HG03354 (cell line): ENCODE measurements around the gene MED12L.

Source experiments
- ATAC-seq: cut with Tn5 transposase; IDR thresholded peaks from one replicate; pipeline ENCODE4 v1.9.1; 2021; ENCODE audit warnings: mild to moderate bottlenecking; ENCODE audit not compliant: unreplicated experiment, poor library complexity, severe bottlenecking

Gene MED12L

DNA sequence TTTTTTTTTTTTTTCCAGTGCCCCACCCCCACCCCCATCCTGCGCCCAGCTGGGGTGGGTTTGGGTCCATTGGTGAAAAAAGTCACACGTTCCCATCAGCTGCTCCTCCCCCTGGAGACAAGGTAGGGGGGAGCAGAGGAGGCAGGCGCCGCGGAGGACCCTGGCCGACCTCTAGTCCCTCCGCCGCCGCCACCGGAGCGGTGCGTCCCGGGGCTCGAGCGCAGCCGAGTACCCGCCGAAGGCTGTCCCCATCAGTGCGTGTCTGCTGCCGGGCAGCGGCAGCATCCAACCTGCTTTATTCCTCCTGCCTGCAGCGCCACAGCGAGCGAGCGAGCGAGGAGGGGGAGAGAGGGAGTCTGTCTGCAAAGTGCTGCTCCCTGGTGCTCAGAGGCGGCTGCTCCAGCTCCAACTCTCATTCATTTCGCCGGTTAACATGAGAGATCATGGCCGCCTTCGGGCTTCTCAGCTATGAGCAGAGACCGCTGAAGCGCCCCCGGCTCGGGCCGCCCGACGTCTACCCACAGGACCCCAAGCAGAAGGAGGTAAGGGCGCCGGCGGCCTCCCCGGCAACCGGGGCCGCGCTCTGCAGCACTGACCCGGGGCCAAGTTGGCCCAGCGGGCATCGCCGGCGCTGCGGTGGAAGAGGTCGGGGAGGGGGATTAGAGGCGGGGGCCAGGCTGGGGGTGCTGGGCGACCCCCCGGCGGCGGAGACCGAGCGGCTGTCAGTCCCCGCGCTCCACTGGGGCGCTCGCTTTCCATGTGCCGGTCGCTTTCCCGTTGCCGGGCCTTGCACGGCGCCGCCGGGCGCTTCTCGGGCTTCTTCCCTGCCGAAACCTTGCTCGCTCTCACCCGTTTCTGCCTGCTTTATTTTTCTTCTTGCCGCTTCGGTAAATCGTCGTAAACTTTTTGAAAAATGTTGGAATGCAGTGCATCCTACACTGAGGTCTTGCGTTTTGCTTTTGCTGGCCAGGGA, 1.3 kb downstream of the MED12L start:
- peak; percentile 72 for ATAC-seq

DNA sequence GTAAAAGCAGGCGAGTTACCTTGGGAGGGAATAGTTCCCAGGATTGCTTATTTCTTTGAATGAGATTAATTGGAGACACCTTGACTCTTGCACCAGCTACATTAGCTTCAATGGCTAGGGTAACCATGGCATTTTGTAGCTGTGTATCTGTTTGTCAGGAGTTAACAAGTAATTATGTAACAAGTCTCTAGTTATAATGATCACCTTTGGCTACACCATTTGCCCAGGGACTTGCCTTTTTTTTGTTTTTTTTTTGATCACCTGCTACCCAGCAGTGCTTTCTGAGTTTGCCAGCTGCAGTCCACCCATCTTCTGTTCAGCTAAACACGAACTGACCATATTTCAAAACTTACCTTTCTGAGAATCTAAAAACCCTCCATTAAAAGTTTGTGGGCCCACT, 2.2 kb downstream of the MED12L start:
- no peak for ATAC-seq

DNA sequence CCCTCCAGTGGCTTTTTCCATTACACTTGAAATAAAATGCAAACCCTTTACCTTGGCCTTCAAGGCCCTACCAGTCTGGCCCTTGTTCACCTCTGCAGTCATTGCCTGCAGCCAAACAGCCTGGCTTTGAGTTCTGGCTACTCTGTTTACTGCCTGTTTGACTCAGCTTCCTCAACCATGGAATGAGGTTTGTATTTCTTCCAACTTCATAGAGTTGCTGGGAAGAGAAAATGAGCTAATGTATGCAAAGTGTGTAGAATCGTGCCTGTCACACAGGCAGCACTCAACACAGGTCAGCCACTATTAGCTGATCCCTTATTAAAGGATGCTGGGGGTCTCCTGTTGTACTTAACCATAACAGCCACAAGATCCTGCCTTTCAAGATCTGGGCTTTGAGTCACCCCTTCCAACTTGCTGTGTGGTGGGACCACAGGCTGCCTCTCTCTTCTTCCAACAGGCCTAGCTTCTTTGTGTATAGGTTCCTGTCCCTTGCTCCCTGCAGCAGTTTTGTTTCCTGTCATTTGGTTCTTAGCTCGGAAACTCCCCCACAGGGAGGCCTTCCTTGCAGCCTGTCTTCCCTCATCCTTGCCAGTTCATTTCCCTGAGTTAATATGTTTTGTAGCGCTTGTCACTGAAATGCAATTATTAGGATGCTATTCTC, 6.4 kb downstream of the MED12L start:
- ATAC-seq: no peak

DNA sequence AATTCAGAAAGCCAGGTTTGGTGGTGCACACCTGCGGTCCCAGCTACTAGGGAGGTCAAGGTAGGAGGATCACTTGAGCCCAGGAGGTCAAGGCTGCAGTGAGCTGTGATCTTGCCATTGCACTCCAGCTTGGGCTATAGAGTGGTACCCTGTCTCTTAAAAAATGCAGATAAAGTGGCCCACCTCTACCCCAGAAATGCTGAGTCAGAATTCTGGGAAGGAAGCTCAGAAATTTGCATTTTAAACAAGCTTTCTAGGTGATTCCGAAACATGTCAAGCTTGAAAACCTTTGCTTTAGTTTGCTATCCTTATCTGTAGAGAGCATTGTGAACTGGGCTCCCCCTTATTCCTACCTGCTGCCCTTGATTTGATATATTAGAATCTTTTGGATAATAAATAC, 7.7 kb downstream of the MED12L start:
- ATAC-seq: no peak

DNA sequence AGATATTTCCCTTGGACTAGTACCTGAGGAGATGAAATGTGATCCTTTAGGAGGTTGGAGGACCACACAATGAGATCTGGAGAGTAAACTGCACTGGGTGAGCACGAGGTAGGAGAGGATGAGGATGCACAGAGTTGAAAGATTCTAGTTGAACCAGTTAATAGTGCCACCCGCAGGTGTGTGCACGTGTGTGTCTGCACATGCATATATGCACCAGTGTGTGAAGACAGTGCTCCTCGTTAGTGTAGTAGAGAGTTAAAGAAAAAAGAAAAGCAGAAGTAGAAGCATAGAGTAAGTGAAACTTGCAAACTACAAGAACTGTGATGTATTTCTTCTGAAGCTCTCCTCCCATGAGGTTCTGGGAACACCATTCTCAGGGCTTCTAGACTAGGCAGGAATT, 8.4 kb downstream of the MED12L start:
- no peak for ATAC-seq

DNA sequence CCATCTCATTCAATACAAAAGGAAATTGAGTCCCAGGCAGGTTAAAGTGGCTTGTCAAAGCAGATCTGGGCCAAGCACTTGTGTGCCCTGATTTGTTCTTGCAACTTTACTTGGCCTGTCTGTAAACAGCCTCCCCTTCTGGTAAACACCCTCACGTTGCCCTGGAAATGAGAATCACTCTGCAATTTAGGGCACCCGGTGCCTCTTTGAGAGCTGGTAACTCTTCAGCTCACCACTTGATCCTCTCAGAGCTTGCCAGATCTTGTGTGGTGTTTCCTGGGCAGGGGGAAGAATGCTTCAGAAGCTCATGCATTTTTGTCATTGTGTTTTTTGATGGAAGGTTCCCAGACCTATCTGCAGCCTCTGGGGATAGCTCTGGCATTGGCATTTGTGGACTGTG, 11.3 kb downstream of the MED12L start:
- no peak for ATAC-seq

DNA sequence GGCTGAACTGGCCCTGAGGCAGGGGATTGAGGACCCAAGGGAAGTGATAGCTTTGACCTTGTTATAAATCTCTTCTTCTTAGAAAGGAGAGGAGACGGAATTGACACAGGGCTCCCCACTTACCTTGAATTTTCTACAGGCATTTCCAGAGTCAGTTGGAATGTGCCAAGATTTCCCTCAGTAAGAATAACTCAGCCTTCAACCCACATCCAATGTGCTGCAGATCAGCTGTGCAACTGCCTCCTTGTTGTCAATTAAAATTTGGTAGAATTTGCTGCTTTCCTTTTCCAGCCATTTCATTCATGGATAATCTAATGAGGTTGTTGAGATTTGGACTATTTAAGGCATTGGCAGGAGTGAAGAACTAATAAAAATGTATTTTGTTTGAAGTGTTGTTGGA, 14.6 kb downstream of the MED12L start:
- no peak for ATAC-seq

DNA sequence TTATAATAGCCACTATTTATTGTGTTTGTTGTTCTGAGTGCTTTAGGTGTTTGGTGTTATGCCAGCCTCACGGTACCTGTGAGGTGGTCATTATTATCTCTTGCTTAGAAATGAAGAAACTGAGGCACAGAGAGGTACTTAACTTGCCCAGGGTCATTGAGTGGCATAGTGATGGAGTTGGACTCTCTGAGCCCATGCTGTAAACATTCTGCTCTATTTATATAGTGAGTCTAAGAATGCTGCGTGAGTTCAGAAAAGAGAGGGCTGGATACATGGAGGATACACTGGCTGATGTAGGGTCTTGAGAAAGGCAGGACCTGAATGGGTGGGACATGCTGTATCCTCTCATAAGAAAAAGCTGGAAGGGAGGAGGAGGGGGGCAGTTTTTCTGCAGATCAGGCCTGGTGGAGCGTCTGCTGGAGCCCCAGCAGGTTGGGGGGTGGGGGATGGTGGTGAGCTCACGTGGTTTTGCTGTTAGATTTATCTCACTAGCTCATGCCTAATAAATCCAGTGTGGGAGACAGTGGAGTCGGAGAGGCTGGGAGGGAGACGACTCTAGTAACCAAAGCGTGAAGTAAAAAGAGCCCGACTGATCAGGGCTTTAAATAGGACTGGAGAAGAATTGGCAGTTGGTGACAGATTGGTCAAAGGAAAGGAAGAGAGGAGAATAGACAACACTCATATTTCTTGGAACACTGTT, 16.0 kb downstream of the MED12L start:
- ATAC-seq: no peak

DNA sequence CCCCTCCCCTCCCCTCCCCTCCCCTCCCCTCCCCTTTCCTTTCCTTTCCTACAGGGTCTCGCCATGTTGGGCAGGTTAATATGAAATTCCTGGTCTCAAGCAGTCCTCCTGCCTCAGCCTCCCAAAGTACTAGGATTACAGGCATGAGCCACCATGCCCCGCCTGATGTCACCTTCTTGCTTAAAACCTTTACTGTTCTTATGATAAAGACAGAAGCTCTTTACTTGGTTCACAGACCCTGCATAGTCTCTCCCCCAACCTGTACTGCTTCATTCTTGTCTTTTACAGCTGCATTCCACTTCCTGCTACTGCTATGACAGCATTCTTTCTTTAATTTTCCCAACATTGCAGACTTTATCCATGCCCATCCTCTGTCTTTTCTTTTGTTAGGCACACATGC, 20.8 kb downstream of the MED12L start:
- no peak for ATAC-seq

DNA sequence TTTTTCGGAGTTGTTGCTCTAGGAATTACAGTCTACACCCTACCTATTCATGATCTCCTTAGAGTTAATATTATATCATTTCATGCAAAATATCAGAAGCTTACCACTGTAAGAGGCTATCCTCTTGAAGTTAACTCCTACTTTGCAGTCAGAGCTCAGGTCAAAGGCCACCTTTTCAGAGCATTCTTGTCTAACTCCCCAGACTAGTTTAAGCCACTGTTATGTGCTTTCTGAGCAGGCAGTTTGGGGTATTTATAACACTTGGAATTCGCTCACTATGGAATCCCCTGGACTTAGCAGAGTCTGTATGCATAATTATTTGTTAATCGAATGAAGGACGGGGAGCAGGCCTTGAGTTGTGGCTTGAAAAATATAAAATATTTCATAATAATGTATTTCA, 21.7 kb downstream of the MED12L start:
- no peak for ATAC-seq

DNA sequence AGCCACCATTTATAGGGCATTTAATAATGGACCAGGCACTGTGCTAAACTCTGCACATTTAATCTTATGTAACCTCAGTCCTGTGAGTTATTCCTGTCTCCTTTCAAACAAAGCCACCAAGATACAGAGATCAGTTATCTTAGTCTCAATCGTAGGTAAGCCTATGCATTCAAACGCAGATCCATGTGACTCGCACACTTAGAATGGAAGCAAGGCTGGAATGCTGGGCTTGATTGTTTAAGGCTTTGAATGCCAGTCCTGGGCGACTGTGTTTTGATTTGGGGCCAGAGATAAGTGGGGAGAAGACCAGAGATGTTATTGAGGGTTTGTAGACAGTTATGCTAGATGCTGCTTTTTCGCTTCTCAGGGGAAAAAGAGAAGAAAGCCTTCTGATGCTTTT, 22.2 kb downstream of the MED12L start:
- ATAC-seq: no peak

DNA sequence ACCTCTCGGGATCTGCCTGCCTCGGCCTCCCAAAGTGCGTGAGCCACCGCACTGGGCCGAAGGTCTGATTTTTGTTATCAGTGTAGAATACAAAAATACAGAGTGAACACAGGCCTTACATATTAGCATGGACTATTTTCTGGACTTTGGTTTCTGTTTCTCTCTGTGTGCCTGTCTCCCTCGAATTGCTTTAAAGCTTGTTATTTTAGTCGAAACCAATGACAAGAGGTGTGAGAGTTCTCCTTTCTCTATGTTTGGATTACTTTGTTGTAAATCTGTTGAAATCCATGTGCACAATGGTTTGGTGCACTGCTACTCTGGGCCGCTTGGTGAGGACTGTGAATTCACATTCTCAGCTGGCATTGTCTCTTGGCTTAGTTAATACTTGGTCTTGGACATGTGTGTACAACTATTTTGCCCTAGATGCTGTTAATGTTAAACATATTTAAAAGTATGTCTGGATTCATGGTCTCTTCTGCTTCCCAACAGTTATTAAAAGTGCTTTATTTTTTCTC, 23.9 kb downstream of the MED12L start:
- no peak for ATAC-seq

DNA sequence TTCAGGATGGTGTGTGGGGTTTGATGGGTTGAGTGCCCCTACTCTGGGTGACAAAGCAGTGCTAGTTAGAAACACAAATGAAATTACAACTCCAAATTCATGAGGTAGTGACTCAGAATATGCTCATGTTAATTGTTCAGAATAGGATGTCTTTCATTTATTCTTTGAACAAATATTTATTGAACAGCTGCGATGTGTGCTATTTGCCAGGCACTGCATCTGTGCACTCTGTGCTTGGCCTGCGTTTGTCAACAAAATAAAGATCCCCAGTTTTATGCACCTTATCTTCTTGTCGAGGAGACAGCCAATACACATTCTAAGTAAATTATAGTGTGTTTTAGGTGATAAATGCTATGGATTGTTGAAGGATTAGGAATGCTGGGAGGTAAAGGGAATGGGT, 27.3 kb downstream of the MED12L start:
- ATAC-seq: no peak

DNA sequence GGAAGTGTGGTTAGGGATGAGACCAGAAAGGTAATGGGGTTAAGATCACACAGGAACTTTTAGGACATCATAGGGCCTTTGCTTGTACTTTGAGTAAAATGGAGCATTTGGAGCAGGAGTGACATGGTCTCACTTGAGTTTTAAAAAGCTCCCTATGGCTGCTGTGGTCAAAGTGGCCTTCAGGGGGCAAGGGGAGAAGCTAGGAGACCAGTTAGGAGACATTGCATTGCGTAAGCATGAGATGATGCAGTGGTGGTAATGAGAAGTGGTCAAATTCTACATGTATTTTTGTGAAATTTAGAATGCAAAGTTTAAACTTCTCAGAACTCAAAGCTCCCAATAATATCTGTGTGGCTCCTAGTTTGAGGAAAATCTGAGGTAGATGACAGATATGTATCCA, 27.9 kb downstream of the MED12L start:
- no peak for ATAC-seq

DNA sequence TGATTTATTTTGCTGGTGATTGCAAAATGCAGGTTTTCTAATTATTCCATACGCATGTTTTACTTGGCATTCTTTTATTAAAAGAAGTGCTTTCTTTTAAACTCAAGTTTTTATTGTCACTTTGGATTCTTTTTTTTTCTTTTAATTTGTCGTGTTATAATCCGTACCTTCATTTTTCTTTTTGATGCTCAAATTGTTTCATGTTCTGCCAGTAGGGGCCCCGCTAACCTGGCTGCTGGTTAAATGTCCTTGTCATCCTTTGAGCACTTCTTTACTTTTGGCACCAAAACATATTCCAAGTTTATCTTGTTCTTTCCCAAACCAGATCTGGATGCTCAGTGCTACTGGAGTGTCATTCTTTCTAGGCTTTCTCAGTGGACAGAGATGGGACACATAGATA, 31.6 kb downstream of the MED12L start:
- ATAC-seq: no peak

DNA sequence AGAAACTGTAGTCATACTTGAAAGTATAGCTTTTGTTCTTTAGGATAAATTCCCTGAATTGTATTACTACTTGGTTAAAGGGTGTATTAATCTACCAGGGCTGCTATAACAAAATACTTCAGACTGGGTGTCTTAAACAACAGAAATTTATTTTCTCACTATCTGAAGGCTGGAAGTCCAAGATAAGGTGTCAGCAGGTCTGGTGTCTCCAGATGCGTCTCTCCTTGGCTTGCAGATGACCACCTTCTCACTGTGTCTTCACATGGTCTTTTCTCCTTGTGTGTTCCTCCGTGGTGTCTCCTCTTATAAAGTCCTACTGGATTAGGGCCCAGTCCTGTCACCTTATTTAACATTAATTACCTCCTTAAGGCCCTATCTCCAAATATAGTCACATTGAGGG, 33.7 kb downstream of the MED12L start:
- ATAC-seq: no peak

DNA sequence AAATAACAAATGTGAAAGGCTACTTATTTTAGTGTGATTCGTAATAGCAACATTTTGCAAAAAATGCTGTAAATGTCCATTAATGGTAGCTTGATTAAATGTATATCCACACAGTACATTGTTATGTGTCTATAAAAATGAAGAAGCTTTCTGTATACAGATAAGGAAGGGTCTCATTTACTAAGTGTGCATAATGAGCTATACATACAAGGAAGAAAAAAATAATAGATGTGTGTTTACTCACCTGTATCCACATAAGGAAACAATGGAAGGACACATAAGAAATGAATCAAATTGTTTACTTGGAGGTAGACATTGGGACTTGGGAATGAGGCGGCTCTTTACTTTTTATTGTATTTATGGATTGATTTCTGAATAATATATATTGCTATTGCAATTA, 34.9 kb downstream of the MED12L start:
- ATAC-seq: no peak

DNA sequence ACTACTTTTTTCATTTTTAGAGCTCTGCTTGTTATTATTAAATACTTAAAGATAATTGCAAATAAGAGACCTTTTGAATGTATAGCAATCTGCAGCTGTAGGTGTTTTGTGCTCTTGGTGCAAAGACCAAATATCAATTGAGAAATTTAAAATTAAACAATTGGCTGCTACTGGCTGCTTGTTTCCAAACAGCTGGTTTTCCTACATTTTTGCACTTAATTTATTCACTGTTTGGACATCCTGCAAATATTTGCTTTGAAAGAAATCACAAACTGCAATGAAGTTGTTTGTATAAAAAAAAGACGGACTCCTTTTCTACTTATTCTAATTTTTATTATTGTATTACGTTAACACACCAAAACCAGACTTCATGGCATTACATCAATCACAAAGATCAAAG, 35.6 kb downstream of the MED12L start:
- no peak for ATAC-seq

DNA sequence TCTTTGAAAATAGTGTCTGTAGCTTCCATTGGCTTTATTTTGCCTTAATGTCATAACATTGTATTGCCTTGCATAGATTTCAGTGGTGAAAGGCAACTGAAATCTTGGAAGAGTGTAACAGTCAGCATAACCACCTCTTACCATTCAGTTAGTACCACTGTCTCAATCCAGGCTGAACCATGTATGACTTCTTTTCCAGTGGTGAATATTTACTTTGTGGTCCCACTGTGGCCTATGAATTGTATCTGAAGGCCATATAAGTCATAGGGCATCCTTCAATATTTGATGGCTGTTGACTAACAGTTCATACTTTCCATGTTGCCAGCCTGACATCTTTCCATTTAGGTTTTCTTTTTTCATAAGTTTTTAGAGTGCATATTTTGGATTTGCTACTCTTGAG, 38.4 kb downstream of the MED12L start:
- no peak for ATAC-seq

DNA sequence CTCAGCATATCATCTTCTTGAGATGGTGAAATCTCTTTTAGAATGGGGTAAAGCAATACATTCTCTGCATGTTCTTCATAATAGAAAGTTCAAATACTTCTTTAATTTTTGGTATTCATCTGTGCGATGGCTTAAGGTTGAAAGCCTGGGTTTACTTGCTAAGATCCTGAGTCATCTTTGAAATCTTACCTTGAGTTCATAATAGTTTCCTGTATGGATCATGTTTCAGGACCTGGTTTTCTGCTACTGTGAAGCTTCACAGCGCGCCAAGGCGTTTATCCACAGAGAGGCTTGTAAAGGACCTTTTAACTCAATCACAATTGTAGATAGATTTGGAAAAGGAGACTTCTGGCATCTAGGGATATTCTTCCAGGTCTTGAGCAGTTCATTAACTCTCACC, 39.0 kb downstream of the MED12L start:
- ATAC-seq: no peak
